Jurkat, Clone E6-1 (cell line): ENCODE measurements around the gene BBS9.
A peak's percentile ranks its signal among the peaks of the same experiment; 100 is the strongest.
"Not testable (repeated sequence)": the region's sequence is repeated elsewhere in the genome, so short reads cannot be mapped to it uniquely, and the experiment has no call there.

Experiments
- DNase-seq: peaks from one replicate; pipeline ENCODE4 v3.0.0-alpha.2; 2011; ENCODE audit warnings: low read depth, low spot score
- H3K4me3 ChIP-seq: 2 replicates; pipeline ENCODE4 v1.5.1; 2011; ENCODE audit warnings: mild to moderate bottlenecking, low read length, control low read depth, moderate library complexity

The BBS9 gene

DNA sequence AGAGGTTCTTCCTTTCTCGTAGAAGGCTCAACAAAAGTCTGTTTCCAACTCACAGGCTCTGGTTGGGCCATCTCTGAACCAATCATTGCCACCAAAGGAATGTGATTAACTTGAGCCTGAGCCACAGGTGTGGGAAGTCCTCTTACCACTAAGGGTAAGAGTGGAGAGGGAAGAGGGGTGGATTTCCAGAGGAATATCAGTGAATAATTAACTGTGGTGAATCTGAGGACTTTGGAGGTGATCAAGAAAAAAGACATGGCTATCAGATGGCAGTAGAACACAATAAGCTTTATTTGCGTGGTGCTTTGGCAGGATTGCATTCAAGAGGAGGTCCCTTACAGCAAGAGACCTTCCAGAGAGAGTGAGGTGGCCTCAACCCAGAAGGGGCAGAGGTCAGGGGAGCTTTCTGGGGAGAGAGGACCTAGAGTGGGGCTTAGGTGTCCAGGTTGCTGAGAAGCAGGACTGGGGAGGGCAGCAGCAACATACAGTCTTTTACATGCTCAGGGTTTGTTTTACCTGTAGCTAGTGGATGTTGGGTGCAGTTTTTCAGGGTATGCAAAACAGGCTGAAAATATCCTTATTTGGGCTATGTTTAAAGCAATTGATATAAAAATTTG, 61.4 kb downstream of the BBS9 start:
- DNase-seq = no peak
- H3K4me3 ChIP-seq = no peak overlapping the region

DNA sequence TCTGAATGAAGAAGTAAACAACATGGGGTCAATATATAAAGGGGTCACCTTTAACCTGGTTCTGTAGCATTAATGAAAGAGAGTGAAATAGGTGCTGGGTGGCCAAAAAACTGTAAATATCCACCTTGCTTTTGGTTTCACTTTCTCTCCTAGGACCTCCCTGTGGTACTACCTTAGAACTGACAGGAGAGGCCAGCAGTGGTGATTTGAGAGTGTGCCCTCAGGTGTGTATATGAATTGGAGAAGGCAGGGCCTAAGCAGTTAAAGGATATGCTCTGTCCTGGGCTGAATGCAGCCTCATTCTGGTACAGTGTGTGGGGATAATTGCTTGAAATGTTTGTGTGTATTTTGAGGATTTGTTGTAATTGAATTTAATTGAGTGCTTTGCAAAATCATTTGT, 62.0 kb downstream of the BBS9 start:
- DNase-seq = no peak
- no peak overlapping the region for H3K4me3 ChIP-seq

DNA sequence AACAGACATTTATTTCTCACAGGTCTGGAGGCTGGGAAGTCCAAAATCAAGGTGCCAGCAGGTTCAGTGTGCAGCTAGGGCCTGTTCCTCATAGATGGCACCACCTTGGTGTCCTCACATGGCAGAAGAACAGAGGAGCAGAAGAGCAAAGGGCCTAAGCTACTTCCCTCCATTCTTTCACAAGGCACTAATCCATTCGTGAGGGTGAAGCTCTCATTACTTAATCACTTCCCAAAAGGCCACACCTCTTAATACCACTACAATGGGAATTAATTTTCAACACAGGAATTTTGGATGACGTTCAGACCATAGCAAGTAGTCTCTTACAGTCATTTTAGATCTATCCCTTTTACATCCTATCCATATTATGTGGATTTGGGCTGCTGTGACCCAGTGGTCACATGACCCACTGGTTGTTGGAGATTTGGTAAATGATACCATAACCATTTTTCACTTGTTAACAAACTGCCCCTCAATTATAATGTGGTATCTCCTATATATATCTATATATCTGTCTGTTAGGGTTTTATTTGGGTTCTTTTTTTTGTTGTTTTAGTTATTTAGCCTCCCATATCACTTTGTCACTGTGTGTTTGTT, 63.4 kb downstream of the BBS9 start:
- H3K4me3 ChIP-seq = no peak overlapping the region
- DNase-seq = no peak

DNA sequence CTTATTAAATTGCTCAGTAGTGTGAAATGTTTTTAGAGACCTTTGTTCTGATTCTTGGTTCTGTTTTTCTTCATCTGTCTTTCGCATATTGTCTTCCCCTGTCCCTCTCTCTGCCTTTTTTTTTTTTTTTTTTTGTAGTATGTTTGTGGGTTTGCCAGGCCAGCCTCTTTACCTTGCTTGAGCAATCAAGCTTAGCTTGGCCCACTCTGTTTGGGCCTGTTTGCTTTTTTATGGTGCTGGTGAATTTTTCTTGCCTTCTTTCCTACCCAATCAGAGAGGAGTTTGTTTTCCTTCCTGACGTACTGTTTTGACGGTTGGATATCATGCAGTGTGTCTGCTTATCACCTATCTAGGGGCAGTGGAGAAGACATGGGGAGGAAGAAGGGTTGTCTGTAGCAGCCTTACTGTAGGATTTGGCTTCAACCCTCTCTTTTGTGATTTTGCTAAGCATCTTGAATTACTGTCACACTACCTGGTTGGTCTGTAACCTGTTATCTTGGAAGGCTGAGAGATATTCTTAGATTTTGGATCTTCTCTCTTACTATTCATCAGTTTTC, 64.0 kb downstream of the BBS9 start:
- DNase-seq = no peak
- H3K4me3 ChIP-seq = no peak overlapping the region

GRCh38 chr7:33195264-33195663, 65.9 kb downstream of the BBS9 start:
- DNase-seq = no peak
- no peak overlapping the region for H3K4me3 ChIP-seq

DNA sequence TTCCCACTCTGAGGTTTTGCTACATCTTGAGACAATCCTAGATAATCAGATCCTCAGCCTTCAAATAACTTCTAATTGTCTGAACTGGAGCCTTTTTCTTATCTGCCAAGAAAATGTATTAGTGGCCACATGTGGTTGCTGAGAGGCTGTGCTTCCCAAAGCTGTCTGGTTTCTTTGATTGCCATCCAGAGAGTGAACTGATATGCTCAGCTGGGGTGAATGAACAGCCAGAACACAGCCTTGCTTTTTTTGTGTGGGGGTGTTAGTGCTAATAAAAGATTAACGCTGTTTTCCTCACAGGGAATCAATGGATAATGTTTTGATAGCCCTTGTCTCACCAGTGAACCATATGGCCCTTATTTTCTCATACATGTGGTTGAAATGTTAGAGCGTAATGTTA, 66.9 kb downstream of the BBS9 start:
- DNase-seq = no peak

DNA sequence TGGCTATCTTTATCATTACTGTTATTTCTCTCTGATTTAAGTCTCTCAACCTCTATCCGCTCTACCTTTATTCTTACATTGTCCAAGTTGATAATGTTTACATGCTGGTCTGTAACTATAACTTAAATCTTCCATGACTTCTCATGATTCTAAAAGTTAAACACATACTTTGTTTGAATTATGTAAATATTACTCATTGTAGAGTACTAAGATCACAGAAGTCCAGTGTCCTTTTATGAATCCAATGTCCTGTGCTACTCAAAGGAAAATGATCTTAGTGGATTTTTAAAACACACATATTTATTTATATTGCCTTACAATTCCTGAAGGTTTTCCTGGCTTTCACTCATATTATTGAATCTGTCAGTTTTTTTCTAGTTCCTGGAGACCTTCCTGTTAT, 70.9 kb downstream of the BBS9 start:
- no peak overlapping the region for H3K4me3 ChIP-seq
- no peak for DNase-seq

More for the DNA sequence above, 66.9 kb downstream of the BBS9 start:
- H3K4me3 ChIP-seq = no peak overlapping the region

DNA sequence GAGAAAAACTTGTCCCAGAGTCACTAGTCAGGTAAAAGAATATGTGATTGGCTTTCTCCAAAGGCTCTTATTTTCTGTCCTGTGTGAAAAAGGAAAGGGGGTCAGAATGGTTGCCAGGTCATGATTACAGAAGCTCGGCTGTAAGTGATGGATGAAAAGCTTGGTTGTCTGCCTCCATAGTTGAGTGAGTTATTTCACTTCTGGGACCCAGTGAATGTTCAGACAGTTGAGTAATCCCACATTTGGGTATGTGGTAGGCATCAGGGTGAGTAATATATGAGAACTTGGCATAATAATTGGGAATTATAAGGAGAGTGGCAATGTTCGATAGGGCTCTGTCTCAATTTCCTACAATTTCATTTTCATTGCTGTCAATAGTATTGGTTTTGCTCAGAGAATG, 72.5 kb downstream of the BBS9 start:
- H3K4me3 ChIP-seq = no peak overlapping the region
- no peak for DNase-seq

DNA sequence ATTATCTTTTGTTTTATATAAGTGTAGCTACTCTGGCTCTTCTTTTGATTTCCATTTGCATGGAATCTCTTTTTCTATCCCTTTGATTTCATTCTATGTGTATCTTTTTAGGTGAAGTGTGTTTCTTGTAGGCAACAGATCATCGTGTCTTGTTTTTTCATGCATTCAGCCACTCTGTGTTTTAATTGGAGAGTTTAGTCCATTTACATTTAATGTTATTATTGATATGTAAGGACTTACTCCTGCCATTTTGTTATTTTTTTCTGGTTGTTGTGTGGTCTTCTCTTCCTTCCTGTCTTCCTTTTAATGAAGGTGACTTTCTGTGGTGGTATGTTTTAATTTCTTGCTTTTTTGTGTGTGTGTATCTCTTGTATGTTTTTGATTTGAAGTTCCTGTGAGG, 81.6 kb downstream of the BBS9 start:
- H3K4me3 ChIP-seq = no peak overlapping the region
- DNase-seq = no peak

GRCh38 chr7:33212144-33212543, 82.8 kb downstream of the BBS9 start:
- no peak for DNase-seq
- H3K4me3 ChIP-seq = no peak overlapping the region

GRCh38 chr7:33215992-33216391, 86.6 kb downstream of the BBS9 start:
- DNase-seq = no peak
- H3K4me3 ChIP-seq = no peak overlapping the region

GRCh38 chr7:33217595-33217994, 88.2 kb downstream of the BBS9 start:
- no peak overlapping the region for H3K4me3 ChIP-seq
- no peak for DNase-seq

- H3K4me3 ChIP-seq, DNase-seq: not testable (repeated sequence)
These were observed 89.6 kb downstream of the BBS9 start for GRCh38 chr7:33218841-33219535.

DNA sequence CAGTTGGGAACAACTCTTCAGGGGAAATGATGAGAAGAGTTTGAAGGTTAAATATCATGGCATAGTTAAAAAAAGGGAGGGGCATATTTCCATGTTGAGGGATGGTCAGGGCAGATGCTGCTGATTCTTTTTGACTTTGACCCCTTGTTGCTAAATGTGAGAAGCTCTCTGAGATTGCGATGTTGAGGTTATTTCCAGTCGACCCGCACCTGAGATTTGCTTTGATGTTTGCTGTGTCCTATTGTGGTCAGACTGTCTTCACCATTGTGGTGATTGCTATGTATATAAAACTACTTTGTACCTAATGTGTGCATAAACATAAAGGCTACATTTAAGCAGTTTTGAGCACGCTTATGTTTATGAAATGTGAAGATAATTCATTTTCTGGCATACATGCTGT, 90.9 kb downstream of the BBS9 start:
- DNase-seq = no peak
- H3K4me3 ChIP-seq = no peak overlapping the region

- DNase-seq = no peak
- no peak overlapping the region for H3K4me3 ChIP-seq
These were observed 92.0 kb downstream of the BBS9 start for GRCh38 chr7:33221390-33221789.

DNA sequence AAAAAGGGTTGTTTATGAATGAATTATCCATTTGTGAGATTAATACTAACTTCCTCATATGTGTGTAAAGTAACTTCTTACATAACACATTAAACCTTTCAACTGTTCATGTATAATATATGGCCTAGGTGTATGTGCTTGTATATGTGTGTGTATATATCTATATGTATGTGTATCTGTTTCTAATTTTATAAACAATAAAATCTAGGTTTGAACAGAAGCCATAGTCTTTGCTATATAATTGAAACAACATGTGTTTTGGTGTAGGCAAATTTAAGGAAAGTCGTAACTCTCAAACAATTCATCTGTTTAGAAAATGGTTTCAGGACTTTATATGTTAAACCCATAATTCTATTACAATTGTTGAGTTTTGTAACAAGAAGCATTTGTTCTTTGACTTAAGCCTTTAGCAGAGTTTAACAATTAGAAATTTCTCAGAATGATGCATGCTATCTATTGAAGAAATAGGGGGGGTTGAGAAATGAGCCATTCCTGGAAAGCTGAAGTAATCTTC, 103.3 kb downstream of the BBS9 start:
- H3K4me3 ChIP-seq = no peak overlapping the region
- DNase-seq = no peak

GRCh38 chr7:33233659-33234058, 104.3 kb downstream of the BBS9 start:
- DNase-seq = no peak
- H3K4me3 ChIP-seq = no peak overlapping the region

DNA sequence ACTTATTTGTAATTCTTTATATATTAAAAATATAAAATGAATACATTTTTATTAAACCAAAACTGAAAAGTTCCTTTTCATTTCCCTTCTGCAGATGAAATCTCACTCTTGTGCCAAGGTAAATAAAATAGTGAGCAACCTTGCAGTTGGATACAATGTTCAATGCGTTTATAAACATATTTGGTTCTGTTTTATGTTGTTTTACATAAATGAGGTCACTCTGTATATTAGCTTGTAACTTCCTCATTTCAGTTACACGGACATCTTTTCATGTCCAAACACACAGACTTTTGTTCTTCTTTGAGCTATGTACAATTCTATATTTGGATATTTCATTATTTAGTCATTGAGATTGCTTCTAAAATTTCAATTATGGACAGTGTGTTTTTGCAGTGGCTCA, 107.7 kb downstream of the BBS9 start:
- no peak overlapping the region for H3K4me3 ChIP-seq
- no peak for DNase-seq

DNA sequence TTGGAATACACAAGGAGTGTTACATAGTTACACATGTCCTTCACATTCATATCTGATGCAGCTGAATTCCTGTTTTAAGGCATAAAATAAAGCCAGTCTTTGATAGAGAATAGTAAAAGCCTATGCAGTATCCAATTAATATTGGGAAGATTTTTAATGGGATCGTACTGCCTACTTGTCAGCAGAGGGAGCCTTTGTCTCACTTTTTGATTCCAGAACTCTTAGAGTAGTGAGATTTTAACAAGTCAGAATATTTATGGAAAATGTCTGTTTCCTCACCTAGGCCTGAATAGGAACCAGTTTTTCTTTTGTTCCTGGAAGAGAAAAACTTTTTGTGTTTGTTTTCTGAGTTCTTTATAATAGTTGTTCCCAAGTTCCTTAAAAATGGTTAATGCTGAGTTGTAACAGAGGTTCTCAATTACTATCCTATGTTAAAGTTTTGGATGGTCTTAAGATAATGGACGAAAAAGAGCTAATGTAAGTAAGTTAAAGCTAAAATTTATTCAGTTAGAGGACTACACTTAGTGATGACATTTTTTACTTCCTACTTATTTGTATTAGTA, 114.0 kb downstream of the BBS9 start:
- no peak overlapping the region for H3K4me3 ChIP-seq
- DNase-seq = peak; percentile 17

GRCh38 chr7:33248671-33249070, 119.3 kb downstream of the BBS9 start:
- H3K4me3 ChIP-seq = no peak overlapping the region
- no peak for DNase-seq
